H54 (cell line): Measurements from ENCODE around the gene GMDS.

ENCODE experiments used
- DNase-seq: peaks from one replicate; pipeline ENCODE4 v3.0.0; 2011; ENCODE audit warnings: low spot score, mixed read lengths; ENCODE audit not compliant: insufficient read length
- FAIRE-seq: peaks from 3 replicates; lab custom pipeline; 2011; peaks lifted over from hg19 to GRCh38; lab: Jason Lieb, UNC
- POLR2A ChIP-seq: IDR thresholded peaks from 2 replicates; pipeline ENCODE4 v1.6.1; 2011; ENCODE audit warnings: low read depth, mild to moderate bottlenecking, low read length

GMDS gene

DNA sequence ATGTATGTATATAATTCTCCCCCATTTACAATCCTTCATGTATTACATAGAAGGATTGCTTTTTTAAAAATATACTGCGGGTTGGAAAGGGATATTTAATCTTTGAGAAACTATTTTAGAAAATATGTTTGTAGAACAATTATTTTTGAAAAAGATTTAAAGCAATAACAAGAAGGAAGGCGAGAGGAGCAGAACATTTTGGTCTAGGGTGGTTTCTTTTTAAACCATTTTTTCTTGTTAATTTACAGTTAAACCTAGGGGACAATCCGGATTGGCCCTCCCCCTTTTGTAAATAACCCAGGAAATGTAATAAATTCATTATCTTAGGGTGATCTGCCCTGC, 632.1 kb downstream of the GMDS start:
- FAIRE-seq (no peak), DNase-seq (no peak)

DNA sequence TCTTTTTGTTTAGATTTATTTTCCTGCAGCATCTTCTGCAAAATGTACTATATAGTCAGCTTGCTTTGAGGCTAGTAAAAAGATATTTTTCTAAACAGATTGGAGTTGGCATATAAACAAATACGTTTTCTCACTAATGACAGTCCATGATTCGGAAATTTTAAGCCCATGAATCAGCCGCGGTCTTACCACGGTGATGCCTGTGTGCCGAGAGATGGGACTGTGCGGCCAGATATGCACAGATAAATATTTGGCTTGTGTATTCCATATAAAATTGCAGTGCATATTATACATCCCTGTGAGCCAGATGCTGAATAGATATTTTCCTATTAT, 632.5 kb downstream of the GMDS start:
- DNase-seq (peak; percentile 94), FAIRE-seq (peak; percentile 80)
- no peak for TF ChIP-seq POLR2A

More for the DNA sequence above, 632.1 kb downstream of the GMDS start:
- TF ChIP-seq POLR2A = no peak

DNA sequence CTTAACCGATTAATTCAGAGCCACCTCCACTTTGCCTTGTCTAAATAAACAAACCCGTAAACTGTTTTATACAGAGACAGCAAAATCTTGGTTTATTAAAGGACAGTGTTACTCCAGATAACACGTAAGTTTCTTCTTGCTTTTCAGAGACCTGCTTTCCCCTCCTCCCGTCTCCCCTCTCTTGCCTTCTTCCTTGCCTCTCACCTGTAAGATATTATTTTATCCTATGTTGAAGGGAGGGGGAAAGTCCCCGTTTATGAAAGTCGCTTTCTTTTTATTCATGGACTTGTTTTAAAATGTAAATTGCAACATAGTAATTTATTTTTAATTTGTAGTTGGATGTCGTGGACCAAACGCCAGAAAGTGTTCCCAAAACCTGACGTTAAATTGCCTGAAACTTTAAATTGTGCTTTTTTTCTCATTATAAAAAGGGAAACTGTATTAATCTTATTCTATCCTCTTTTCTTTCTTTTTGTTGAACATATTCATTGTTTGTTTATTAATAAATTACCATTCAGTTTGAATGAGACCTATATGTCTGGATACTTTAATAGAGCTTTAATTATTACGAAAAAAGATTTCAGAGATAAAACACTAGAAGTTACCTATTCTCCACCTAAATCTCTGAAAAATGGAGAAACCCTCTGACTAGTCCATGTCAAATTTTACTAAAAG, 633.0 kb downstream of the GMDS start:
- no peak for TF ChIP-seq POLR2A
- FAIRE-seq = no peak
- no peak for DNase-seq

DNA sequence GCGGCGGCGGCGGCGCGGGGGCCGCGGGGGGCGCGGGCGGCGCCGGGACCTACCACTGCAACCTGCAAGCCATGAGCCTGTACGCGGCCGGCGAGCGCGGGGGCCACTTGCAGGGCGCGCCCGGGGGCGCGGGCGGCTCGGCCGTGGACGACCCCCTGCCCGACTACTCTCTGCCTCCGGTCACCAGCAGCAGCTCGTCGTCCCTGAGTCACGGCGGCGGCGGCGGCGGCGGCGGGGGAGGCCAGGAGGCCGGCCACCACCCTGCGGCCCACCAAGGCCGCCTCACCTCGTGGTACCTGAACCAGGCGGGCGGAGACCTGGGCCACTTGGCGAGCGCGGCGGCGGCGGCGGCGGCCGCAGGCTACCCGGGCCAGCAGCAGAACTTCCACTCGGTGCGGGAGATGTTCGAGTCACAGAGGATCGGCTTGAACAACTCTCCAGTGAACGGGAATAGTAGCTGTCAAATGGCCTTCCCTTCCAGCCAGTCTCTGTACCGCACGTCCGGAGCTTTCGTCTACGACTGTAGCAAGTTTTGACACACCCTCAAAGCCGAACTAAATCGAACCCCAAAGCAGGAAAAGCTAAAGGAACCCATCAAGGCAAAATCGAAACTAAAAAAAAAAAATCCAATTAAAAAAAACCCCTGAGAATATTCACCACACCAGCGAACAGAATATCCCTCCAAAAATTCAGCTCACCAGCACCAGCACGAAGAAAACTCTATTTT, 633.7 kb downstream of the GMDS start:
- no peak for TF ChIP-seq POLR2A
- DNase-seq (no peak), FAIRE-seq (no peak)

DNA sequence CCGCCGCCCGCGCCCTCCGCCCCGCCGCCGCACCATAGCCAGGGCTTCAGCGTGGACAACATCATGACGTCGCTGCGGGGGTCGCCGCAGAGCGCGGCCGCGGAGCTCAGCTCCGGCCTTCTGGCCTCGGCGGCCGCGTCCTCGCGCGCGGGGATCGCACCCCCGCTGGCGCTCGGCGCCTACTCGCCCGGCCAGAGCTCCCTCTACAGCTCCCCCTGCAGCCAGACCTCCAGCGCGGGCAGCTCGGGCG, 634.2 kb downstream of the GMDS start:
- FAIRE-seq (no peak), DNase-seq (no peak)
- TF ChIP-seq POLR2A = no peak

DNA sequence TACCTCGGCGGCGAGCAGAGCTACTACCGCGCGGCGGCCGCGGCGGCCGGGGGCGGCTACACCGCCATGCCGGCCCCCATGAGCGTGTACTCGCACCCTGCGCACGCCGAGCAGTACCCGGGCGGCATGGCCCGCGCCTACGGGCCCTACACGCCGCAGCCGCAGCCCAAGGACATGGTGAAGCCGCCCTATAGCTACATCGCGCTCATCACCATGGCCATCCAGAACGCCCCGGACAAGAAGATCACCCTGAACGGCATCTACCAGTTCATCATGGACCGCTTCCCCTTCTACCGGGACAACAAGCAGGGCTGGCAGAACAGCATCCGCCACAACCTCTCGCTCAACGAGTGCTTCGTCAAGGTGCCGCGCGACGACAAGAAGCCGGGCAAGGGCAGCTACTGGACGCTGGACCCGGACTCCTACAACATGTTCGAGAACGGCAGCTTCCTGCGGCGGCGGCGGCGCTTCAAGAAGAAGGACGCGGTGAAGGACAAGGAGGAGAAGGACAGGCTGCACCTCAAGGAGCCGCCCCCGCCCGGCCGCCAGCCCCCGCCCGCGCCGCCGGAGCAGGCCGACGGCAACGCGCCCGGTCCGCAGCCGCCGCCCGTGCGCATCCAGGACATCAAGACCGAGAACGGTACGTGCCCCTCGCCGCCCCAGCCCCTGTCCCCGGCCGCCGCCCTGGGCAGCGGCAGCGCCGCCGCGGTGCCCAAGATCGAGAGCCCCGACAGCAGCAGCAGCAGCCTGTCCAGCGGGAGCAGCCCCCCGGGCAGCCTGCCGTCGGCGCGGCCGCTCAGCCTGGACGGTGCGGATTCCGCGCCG, 634.7 kb downstream of the GMDS start:
- DNase-seq (no peak), FAIRE-seq (no peak)
- no peak for TF ChIP-seq POLR2A

DNA sequence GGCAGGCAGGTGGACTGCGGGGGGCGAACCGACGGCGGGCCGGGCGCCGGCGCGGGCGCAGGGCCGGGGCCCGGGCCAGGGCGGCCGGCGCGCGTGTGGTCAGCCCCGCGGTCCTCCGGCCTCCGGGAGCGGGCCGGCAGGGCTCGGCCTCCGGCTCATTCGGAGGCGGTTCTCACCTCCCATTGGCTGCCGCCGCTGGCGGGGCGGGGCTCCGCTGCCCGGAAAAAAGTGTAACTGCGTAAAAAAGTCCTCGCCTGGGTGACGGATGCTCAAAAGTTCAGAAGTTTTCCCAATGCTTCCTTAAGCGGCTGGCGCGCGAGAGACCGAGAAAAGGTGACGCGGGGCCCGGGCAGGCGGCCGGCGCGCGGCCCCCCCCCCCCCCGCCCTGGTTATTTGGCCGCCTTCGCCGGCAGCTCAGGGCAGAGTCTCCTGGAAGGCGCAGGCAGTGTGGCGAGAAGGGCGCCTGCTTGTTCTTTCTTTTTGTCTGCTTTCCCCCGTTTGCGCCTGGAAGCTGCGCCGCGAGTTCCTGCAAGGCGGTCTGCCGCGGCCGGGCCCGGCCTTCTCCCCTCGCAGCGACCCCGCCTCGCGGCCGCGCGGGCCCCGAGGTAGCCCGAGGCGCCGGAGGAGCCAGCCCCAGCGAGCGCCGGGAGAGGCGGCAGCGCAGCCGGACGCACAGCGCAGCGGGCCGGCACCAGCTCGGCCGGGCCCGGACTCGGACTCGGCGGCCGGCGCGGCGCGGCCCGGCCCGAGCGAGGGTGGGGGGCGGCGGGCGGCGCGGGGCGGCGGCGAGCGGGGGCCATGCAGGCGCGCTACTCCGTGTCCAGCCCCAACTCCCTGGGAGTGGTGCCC, 635.5 kb downstream of the GMDS start, which contains the start of gene FOXC1:
Gene FOXC1, plus strand, starts transcription at position 268 of the 849 bp plus-strand sequence. Its CDS starts 531 bp downstream, at position 799.
- 0 out of 2 replicates have a peak, but pooled peaks have one; percentile 20 for TF ChIP-seq POLR2A
- FAIRE-seq (peak; percentile 23), DNase-seq (peak; percentile 100)

DNA sequence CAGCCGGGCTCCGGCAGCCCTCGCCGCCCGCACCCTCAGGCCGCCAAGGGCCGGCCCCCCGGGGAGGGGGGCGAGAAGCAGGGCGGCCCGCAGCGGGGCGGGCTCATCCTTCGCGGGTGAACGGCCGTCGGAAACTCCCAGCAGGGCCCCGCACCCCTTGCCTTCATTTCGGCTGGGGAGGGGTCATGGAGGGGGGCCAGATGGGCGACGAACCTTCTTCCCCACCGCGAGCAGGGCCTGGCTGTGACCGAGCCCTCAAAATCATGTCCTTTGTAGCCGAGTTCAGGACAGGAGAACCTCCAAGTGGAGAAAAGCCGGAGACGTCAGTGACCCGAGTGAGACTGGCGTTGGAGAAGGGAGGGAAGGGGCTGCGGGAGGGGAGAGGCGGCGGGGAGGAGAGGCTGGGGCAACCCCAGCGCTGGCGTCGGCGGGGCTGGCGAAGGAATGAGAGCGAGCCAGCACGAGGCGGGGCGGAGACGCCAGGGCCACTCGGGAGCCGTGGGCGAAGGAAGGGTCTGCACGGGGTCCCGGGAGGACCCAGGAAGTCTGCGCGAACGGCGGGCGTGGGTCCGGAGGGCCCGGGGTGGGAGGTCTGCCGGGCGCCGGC, 636.3 kb downstream of the GMDS start:
- DNase-seq = no peak
- FAIRE-seq = no peak
- no peak for TF ChIP-seq POLR2A

DNA sequence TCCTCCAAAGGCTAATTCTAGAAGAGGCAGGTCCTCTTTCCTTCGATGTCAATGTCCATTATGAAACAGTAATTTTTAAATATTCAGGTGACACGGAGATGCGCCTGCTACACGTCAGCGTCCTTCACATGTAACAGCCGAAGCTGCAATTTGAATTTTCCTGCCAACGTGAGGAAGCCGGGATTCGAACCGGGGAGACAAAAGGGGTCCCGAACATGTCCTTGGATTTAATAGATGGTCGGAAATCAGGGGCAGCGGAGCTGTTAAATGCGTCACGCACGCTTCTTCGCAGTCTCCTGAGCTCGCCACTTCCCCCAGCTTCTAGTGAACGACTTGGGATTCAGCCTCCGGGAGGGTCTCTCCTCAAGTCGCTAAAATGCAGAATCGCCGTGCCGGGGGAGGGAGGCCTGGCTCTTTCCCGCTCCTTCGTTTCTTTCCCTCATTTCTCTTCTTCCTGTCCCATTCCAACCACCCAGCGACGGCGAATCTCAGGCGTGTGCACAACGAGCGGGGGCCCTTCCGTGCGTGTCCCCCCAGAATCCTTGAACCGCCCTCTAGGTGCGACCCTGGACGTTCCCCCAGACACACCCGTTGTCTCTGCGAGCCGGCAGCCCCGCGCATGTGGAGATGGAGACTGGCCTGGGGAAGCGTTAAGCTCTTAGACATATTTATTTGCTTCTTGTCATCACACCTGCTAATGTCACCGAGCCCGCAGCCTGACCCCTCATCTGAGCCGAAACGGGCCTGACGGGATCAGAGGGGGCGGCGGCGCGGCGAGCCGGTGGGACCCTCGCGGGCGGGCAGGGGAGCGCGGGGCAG, 637.0 kb downstream of the GMDS start:
- no peak for TF ChIP-seq POLR2A
- DNase-seq (no peak), FAIRE-seq (no peak)

DNA sequence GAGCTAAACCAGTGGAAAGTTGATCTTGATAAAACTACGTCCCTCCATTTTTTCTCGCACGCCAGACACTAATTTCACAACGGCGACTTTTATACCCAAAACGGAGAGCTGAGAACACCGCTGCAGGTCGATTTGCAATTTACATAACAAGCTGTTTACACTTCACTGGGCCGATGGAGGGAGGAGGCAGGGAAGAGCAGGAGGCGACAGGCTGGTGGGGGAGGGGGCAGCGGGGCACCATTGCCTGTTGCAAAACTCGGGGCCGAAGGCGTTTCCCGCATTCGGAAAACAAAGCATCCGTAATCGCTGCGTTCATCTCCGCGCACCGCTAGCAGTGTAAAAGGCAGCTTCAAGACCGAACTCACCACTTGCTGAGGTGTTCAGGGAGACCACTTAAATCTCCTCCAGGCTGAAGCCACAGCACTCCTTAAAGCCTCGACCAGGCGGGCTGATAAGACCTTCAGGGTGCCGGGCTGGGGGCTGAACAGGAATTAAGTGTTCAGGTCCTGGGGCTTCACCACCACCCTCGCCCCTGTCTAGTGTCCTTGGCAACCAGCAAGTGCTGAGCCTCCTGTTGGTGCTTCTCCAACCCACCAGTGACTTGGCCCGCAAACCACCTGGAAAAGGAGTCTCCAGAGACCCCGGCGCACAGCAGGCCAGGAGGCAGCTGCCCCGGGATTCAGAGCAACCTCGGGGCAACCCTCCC, 637.7 kb downstream of the GMDS start:
- DNase-seq (no peak), FAIRE-seq (no peak)
- TF ChIP-seq POLR2A = no peak

DNA sequence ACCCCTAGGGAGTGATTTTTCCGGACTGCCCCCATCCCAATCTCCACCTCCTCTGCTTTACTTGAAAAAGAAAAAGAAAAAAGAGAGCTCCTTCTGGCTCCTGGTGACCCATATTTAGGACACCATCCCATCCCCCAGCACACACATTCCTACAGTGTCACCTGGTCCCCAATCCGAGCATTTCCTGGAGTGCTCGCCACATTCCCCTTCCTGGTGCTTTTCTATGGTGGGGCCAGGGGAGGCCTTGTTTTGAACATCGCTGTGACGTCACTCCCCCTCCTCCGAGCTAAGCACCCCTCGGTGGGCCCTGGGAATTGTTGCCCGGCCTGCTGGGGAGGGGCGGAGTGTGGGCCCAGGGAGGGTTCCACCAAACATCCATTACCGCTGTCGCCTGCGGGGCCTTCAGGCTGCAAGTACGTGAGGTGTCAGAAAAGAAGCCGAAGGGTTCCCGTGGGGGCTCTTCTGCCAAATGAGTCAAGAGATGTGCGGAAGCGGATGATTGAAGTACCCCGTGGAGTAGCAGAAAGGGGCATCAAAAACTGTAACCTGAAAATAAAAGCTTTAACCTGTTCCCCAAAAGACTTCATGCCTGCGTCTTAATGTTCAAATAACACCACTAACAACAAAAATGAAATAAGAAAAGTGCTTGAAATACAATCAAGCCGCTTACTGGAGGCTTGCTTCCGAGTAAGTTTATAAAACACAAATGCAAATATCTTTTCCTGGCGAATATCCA, 638.5 kb downstream of the GMDS start:
- no peak for TF ChIP-seq POLR2A
- no peak for DNase-seq
- FAIRE-seq = no peak
